ENCODE results near the gene ELOVL6. TPM values are rescaled to one million over a fixed set of nuclear protein-coding genes. Genes with fewer than 3 reads are reported as not detected.
"Not testable (repeated sequence)": the region's sequence is repeated elsewhere in the genome, so short reads cannot be mapped to it uniquely, and the experiment has no call there.

Gene ELOVL6
- total RNA-seq, result 10 to 100 TPM; 15.8 to 21.3 TPM

- peak; percentile 41 to 57 for DNase-seq
- H3K4me1 Mint-ChIP-seq (ENCODE audit: low read depth), result peaks cover 24% of the 10 kb centered on the region
- H3K4me3 Mint-ChIP-seq, result peak within 1 kb of the TSS; percentile 90 to 93
- peaks cover 6 to 8% of the 10 kb centered on the region in 2 donors for H3K36me3 Mint-ChIP-seq (ENCODE audit: insufficient read depth in 2 of 2)
- H3K27ac Mint-ChIP-seq, result peak within 1 kb of the TSS; percentile 85
- peak; percentile 18 to 33 for ATAC-seq (replicated peaks in 1 of 2)
- no peaks in the 10 kb centered on the region for H3K27me3 Mint-ChIP-seq (ENCODE audit: low read depth)
- no peaks in the 10 kb centered on the region for H3K9me3 Mint-ChIP-seq
Observed at GRCh38 chr4:110198435-110199416, at the start of gene ELOVL6. TSS of gene ELOVL6 (minus strand) at chr4:110198615. CDS start at chr4:110198335, 280 bp downstream.

GRCh38 chr4:110248100-110248499 lies 49.7 kb upstream of the ELOVL6 start:
- no peak for ATAC-seq (replicated peaks in 1 of 2)
- no peak for DNase-seq
- Mint-ChIP-seq H3K4me3 (no peak overlapping the region), H3K27ac (no peak overlapping the region), H3K27me3 (ENCODE audit: low read depth) (peaks cover 18% of the 10 kb centered on the region), H3K36me3 (ENCODE audit: insufficient read depth in 2 of 2) (no peaks in the 10 kb centered on the region), H3K4me1 (ENCODE audit: low read depth) (no peaks in the 10 kb centered on the region), H3K9me3 (no peaks in the 10 kb centered on the region)

- Mint-ChIP-seq H3K4me1 (ENCODE audit: low read depth) (no peaks in the 10 kb centered on the region), H3K27me3 (ENCODE audit: low read depth) (peaks cover 18% of the 10 kb centered on the region), H3K27ac (no peak overlapping the region), H3K4me3 (no peak overlapping the region), H3K9me3 (no peaks in the 10 kb centered on the region), H3K36me3 (ENCODE audit: insufficient read depth in 2 of 2) (no peaks in the 10 kb centered on the region)
- DNase-seq (no peak), ATAC-seq (replicated peaks in 1 of 2) (no peak)
Observed at GRCh38 chr4:110247591-110247990, 49.2 kb upstream of the ELOVL6 start.

- DNase-seq (no peak), ATAC-seq (replicated peaks in 1 of 2) (no peak)
- Mint-ChIP-seq H3K36me3 (ENCODE audit: insufficient read depth in 2 of 2) (no peaks in the 10 kb centered on the region), H3K9me3 (no peaks in the 10 kb centered on the region), H3K27ac (no peak overlapping the region), H3K4me1 (ENCODE audit: low read depth) (no peaks in the 10 kb centered on the region), H3K4me3 (no peak overlapping the region), H3K27me3 (ENCODE audit: low read depth) (peaks cover 20% of the 10 kb centered on the region)
Observed at GRCh38 chr4:110245577-110245976, 47.2 kb upstream of the ELOVL6 start.

- ATAC-seq (replicated peaks in 1 of 2) (no peak), DNase-seq (no peak)
- Mint-ChIP-seq H3K4me3 (no peak overlapping the region), H3K27ac (no peak overlapping the region), H3K36me3 (ENCODE audit: insufficient read depth in 2 of 2) (no peaks in the 10 kb centered on the region), H3K4me1 (ENCODE audit: low read depth) (no peaks in the 10 kb centered on the region), H3K9me3 (peaks cover 4 to 5% of the 10 kb centered on the region in 2 donors), H3K27me3 (ENCODE audit: low read depth) (peaks cover 16% of the 10 kb centered on the region)
Observed at GRCh38 chr4:110236324-110236723, 37.9 kb upstream of the ELOVL6 start.

GRCh38 chr4:110233581-110233980 lies 35.2 kb upstream of the ELOVL6 start:
- H3K27me3 Mint-ChIP-seq (ENCODE audit: low read depth); H3K9me3 Mint-ChIP-seq; H3K4me3 Mint-ChIP-seq; H3K4me1 Mint-ChIP-seq (ENCODE audit: low read depth); H3K27ac Mint-ChIP-seq; DNase-seq; ATAC-seq (replicated peaks in 1 of 2); H3K36me3 Mint-ChIP-seq (ENCODE audit: insufficient read depth in 2 of 2): not testable (repeated sequence)

GRCh38 chr4:110231869-110232268 lies 33.5 kb upstream of the ELOVL6 start:
- H3K36me3 Mint-ChIP-seq (ENCODE audit: insufficient read depth in 2 of 2), result no peaks in the 10 kb centered on the region
- no peaks in the 10 kb centered on the region for H3K4me1 Mint-ChIP-seq (ENCODE audit: low read depth)
- H3K9me3 Mint-ChIP-seq, result peaks cover 4 to 5% of the 10 kb centered on the region in 2 donors
- H3K27me3 Mint-ChIP-seq (ENCODE audit: low read depth), result peaks cover 8% of the 10 kb centered on the region
- no peak overlapping the region for H3K4me3 Mint-ChIP-seq
- DNase-seq (no peak), ATAC-seq (replicated peaks in 1 of 2) (no peak)
- H3K27ac Mint-ChIP-seq, result no peak overlapping the region

- peaks cover 12% of the 10 kb centered on the region for H3K27me3 Mint-ChIP-seq (ENCODE audit: low read depth)
- no peak for ATAC-seq (replicated peaks in 1 of 2)
- peaks cover 4 to 5% of the 10 kb centered on the region in 2 donors for H3K9me3 Mint-ChIP-seq
- no peaks in the 10 kb centered on the region for H3K4me1 Mint-ChIP-seq (ENCODE audit: low read depth)
- H3K4me3 Mint-ChIP-seq, result no peak overlapping the region
- DNase-seq, result no peak
- H3K36me3 Mint-ChIP-seq (ENCODE audit: insufficient read depth in 2 of 2), result no peaks in the 10 kb centered on the region
- no peak overlapping the region for H3K27ac Mint-ChIP-seq
Observed at GRCh38 chr4:110229266-110229665, 30.9 kb upstream of the ELOVL6 start.

GRCh38 chr4:110224812-110225211 lies 26.4 kb upstream of the ELOVL6 start:
- no peak overlapping the region for H3K27ac Mint-ChIP-seq
- no peaks in the 10 kb centered on the region for H3K36me3 Mint-ChIP-seq (ENCODE audit: insufficient read depth in 2 of 2)
- no peak overlapping the region for H3K4me3 Mint-ChIP-seq
- no peaks in the 10 kb centered on the region for H3K4me1 Mint-ChIP-seq (ENCODE audit: low read depth)
- ATAC-seq (replicated peaks in 1 of 2) (no peak), DNase-seq (no peak)
- peaks cover 10% of the 10 kb centered on the region for H3K27me3 Mint-ChIP-seq (ENCODE audit: low read depth)
- no peaks in the 10 kb centered on the region for H3K9me3 Mint-ChIP-seq

GRCh38 chr4:110224142-110224541 lies 25.7 kb upstream of the ELOVL6 start:
- H3K4me1 Mint-ChIP-seq (ENCODE audit: low read depth), result no peaks in the 10 kb centered on the region
- peaks cover under 1 to 2% of the 10 kb centered on the region in 2 donors for H3K9me3 Mint-ChIP-seq
- peaks cover under 1 to 4% of the 10 kb centered on the region in 2 donors for H3K36me3 Mint-ChIP-seq (ENCODE audit: insufficient read depth in 2 of 2)
- H3K4me3 Mint-ChIP-seq, result no peak overlapping the region
- no peak for ATAC-seq (replicated peaks in 1 of 2)
- peaks cover 10% of the 10 kb centered on the region for H3K27me3 Mint-ChIP-seq (ENCODE audit: low read depth)
- no peak overlapping the region for H3K27ac Mint-ChIP-seq
- DNase-seq, result no peak

GRCh38 chr4:110218935-110219334 lies 20.5 kb upstream of the ELOVL6 start:
- ATAC-seq (replicated peaks in 1 of 2); H3K36me3 Mint-ChIP-seq (ENCODE audit: insufficient read depth in 2 of 2); H3K9me3 Mint-ChIP-seq; H3K4me3 Mint-ChIP-seq; DNase-seq; H3K4me1 Mint-ChIP-seq (ENCODE audit: low read depth); H3K27ac Mint-ChIP-seq; H3K27me3 Mint-ChIP-seq (ENCODE audit: low read depth): not testable (repeated sequence)

- not testable (repeated sequence) for H3K27me3 Mint-ChIP-seq (ENCODE audit: low read depth); H3K4me3 Mint-ChIP-seq; ATAC-seq (replicated peaks in 1 of 2); H3K27ac Mint-ChIP-seq; H3K36me3 Mint-ChIP-seq (ENCODE audit: insufficient read depth in 2 of 2); H3K4me1 Mint-ChIP-seq (ENCODE audit: low read depth); H3K9me3 Mint-ChIP-seq; DNase-seq
Observed at GRCh38 chr4:110217181-110217580, 18.8 kb upstream of the ELOVL6 start.

GRCh38 chr4:110216129-110216528 lies 17.7 kb upstream of the ELOVL6 start:
- no peaks in the 10 kb centered on the region for H3K4me1 Mint-ChIP-seq (ENCODE audit: low read depth)
- peaks cover 6 to 8% of the 10 kb centered on the region in 2 donors for H3K9me3 Mint-ChIP-seq
- ATAC-seq (replicated peaks in 1 of 2), result no peak
- no peaks in the 10 kb centered on the region for H3K27me3 Mint-ChIP-seq (ENCODE audit: low read depth)
- H3K27ac Mint-ChIP-seq, result no peak overlapping the region
- peaks cover 5 to 8% of the 10 kb centered on the region in 2 donors for H3K36me3 Mint-ChIP-seq (ENCODE audit: insufficient read depth in 2 of 2)
- DNase-seq, result no peak
- H3K4me3 Mint-ChIP-seq, result no peak overlapping the region

- Mint-ChIP-seq H3K27ac (no peak overlapping the region), H3K4me3 (no peak overlapping the region), H3K9me3 (no peaks in the 10 kb centered on the region), H3K27me3 (ENCODE audit: low read depth) (no peaks in the 10 kb centered on the region), H3K36me3 (ENCODE audit: insufficient read depth in 2 of 2) (no peaks in the 10 kb centered on the region), H3K4me1 (ENCODE audit: low read depth) (no peaks in the 10 kb centered on the region)
- DNase-seq (no peak), ATAC-seq (replicated peaks in 1 of 2) (no peak)
Observed at GRCh38 chr4:110211770-110212061, 13.3 kb upstream of the ELOVL6 start.

All from activated T-cell treated with anti-CD3 and anti-CD28 coated beads, Interleukin-2, amount 50 U/mL, for 72 hours (primary cell).